ENCODE measurements around the gene SLAMF6.

DNA sequence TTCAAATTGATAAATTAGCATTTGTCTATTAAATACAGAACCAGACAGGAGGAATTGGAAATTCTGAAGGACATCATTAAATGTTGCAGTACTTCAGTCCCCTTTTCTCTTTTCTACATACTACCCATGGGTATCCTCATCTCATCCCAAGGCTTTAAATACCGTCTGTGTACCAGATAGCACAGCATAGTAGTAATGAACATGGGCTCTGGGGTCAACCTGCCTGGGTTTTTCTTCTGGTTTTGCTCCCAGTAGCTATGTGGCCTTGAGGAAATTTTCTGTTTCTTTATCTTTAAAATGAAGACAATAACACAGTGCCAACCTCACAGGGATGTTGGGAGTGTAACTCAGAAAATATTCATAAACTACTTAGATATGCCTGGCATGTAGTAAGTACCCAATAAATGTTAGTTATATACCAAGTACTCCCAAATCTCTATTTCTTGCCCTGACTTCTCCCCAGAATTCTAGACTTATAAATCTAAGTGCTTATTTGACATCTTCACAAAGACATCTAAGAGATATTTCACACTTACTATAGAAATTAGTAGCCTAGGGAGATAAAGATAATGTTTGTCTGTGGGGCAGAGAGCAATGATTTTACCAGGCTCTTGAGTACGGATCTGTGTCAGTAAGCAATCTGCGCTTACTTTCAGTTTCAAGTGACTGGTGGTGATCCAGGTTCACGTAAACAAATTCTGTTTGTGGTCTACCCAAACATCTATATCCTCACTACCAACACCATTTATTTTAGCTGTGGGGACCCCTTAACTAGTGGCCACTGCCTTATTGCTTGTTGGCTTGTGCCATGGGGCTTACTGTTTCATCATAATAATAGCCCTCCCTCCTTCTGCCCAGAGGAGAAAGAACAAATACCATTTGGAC, 85.4 kb downstream of the SLAMF6 start:
- TF ChIP-seq EZH2 (optimal IDR thresholded peaks at IDR 0.05; ENCODE audit: low read depth, low read length), result no peak
- TF ChIP-seq, protein P1, sequence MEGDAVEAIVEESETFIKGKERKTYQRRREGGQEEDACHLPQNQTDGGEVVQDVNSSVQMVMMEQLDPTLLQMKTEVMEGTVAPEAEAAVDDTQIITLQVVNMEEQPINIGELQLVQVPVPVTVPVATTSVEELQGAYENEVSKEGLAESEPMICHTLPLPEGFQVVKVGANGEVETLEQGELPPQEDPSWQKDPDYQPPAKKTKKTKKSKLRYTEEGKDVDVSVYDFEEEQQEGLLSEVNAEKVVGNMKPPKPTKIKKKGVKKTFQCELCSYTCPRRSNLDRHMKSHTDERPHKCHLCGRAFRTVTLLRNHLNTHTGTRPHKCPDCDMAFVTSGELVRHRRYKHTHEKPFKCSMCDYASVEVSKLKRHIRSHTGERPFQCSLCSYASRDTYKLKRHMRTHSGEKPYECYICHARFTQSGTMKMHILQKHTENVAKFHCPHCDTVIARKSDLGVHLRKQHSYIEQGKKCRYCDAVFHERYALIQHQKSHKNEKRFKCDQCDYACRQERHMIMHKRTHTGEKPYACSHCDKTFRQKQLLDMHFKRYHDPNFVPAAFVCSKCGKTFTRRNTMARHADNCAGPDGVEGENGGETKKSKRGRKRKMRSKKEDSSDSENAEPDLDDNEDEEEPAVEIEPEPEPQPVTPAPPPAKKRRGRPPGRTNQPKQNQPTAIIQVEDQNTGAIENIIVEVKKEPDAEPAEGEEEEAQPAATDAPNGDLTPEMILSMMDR (IDR thresholded peaks at IDR 0.05; ENCODE audit: low read length), result no peak
